ENCODE results near the gene GAS2L3.

DNA sequence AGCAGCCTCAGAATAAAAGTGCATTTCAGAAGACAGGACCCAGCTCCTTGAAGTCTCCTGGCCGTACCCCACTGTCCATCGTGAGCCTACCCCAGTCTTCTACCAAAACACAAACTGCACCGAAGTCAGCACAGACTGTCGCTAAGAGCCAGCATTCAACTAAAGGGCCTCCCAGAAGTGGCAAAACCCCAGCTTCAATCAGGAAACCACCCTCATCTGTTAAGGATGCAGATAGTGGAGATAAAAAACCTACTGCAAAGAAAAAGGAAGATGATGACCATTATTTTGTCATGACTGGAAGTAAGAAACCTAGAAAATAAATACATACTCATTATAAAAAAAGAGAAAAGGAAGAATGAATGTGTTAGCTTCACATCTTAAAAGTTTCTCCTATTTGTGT lies 51.1 kb downstream of the GAS2L3 start:
- TF ChIP-seq EZH2 (IDR thresholded peaks at IDR 0.05; ENCODE audit: insufficient read depth, poor library complexity, severe bottlenecking) (no peak), EZH2phosphoT487 (IDR thresholded peaks at IDR 0.05; ENCODE audit: insufficient read depth, low read depth) (no peak)
